Measurements from ENCODE around the gene XPO5.
A peak's percentile ranks its signal among the peaks of the same experiment; 100 is the strongest.

Gene XPO5

DNA sequence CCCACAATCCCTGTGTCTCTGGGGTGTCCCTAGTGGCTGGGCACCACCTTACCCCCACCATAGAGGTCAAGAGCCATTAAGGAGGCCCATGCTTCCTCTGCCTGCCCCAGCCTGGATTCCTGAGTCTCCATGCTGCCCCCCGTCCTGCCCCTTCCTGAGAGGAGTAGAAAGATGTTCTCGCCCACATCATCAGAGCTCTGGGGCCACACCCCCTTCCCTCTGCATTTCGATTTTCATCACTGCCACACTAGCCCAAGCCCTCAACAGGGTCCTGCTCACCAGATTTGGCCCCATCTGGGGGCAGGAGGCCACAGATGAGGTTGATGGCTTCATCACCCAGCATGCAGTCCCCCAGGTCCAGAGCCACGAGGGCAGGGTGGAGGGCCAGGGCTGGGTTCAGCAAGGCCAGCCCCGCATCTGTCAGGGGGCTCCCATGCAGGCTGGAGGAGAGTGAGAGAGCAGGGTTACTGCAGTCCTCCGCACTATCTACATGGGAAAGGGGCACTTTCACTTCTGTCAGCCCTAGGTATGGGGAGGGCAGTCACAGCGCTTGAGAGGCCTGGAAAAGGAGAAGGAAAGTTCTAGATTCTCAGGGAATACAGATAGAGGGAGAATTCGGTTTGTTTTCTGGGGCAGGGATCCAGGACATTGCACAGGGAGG, 67.2 kb downstream of the XPO5 start:
- no peak for DNase-seq (ENCODE audit: extremely low read depth, low read depth)
- TF ChIP-seq, protein P1, sequence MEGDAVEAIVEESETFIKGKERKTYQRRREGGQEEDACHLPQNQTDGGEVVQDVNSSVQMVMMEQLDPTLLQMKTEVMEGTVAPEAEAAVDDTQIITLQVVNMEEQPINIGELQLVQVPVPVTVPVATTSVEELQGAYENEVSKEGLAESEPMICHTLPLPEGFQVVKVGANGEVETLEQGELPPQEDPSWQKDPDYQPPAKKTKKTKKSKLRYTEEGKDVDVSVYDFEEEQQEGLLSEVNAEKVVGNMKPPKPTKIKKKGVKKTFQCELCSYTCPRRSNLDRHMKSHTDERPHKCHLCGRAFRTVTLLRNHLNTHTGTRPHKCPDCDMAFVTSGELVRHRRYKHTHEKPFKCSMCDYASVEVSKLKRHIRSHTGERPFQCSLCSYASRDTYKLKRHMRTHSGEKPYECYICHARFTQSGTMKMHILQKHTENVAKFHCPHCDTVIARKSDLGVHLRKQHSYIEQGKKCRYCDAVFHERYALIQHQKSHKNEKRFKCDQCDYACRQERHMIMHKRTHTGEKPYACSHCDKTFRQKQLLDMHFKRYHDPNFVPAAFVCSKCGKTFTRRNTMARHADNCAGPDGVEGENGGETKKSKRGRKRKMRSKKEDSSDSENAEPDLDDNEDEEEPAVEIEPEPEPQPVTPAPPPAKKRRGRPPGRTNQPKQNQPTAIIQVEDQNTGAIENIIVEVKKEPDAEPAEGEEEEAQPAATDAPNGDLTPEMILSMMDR (IDR thresholded peaks at IDR 0.05; ENCODE audit: low read depth, low read length): no peak

DNA sequence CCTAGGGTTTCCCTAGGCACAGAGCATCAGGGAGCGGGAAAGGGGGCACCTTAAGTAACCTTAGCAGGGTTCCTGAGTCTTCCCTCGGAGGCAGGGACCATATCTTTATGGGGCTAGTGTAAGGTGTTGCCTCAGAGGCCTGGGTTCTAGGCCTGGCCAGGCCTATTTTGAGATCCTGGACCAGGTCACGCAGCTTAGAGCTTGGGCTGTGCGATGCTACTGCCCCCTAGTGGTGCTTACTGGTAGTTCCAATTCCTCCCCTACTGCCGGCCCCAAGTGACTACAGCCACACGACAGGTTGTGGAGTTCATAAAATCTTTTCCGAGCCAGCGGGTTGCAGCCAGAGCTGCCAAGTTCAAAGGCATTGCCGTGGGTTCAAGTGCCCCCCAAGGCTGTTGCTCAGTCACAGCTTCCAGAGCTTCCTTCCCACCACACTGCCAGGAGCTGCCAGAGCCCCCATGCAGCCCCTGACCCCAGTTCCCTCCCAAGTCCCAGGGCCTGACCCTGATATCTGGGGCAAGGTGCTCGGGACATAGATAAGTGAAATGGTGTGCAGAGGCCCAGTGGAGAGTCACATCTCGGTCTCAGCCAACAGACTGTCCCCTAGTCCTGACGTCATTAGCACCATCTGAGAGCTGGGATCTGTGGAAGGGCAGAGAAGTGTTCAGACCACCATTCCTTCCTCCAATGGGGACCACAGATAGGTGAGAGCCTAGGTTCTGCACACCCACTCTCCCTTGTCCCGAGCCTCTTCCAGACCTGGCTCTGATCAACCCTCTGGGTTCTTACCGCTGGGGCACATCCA, 69.0 kb downstream of the XPO5 start:
- TF ChIP-seq, protein P1 (IDR thresholded peaks at IDR 0.05; ENCODE audit: low read depth, low read length): peak; percentile 93
- peak; percentile 56 for DNase-seq (ENCODE audit: extremely low read depth, low read depth)

DNA sequence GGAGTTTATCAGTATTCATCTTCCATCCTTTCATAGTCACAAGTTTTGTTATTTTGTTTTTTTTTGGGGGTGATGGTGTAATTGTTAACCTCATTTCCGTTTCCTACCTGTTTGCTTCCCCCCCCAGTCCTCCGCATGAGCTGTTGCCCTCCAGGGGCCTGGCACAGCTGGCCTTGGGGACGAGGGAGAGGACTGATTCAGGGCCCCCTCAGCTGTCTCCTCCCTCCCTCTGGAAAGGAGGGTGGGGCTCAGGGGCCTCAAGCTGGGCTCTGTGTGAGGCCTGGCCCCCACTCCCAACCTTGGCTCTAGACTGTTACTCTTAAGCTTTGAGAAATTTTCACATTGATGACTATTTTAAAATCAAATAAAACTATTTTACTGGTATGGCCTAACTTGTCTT, 69.7 kb downstream of the XPO5 start:
- no peak for DNase-seq (ENCODE audit: extremely low read depth, low read depth)
- TF ChIP-seq, protein P1 (IDR thresholded peaks at IDR 0.05; ENCODE audit: low read depth, low read length): no peak

DNA sequence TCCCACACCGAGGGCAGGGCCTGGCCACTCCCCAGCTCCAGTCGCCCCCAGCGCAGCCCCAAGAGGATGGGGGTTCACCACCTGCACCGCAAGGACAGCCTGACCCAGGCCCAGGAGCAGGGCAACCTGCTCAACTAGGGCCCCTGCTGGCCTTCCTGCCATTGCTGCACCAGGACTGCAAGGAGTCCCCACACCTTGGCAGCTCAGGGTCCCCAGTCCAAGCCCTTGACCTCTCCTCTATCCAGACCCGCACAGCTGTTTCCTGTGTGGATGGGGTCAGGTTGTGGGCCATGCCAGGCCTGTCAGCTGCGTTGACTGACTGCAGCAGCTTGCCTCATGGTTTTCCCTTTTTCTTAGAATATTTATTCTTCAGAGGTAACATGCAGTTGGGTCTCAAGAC, 70.1 kb downstream of the XPO5 start:
- DNase-seq (ENCODE audit: extremely low read depth, low read depth): no peak
- TF ChIP-seq, protein P1 (IDR thresholded peaks at IDR 0.05; ENCODE audit: low read depth, low read length): no peak

DNA sequence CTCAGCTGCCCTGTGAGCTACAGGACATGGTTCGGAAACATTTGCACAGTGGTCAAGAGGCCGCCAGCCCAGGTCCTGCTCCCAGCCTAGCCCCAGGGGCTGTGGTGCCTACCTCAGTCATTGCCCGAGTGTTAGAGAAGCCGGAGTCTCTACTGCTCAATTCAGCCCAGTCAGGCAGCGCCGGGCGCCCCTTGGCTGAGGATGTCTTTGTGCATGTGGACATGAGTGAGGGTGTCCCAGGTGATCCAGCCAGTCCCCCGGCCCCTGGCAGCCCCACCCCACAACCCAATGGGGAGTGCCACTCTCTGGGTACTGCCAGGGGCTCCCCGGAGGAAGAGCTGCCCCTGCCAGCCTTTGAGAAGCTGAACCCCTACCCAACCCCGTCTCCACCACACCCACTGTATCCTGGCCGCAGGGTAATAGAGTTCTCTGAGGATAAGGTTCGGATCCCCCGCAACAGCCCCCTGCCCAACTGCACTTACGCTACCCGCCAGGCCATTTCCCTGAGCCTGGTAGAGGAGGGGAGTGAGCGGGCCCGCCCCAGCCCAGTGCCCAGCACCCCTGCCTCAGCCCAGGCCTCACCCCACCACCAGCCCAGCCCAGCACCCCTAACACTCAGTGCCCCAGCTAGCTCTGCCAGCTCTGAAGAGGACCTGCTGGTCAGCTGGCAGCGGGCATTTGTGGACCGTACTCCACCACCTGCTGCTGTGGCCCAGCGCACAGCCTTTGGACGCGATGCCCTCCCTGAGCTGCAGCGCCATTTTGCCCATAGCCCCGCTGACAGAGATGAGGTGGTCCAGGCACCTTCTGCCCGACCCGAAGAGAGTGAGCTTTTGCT, 70.9 kb downstream of the XPO5 start:
- TF ChIP-seq, protein P1 (IDR thresholded peaks at IDR 0.05; ENCODE audit: low read depth, low read length): no peak
- DNase-seq (ENCODE audit: extremely low read depth, low read depth): no peak

DNA sequence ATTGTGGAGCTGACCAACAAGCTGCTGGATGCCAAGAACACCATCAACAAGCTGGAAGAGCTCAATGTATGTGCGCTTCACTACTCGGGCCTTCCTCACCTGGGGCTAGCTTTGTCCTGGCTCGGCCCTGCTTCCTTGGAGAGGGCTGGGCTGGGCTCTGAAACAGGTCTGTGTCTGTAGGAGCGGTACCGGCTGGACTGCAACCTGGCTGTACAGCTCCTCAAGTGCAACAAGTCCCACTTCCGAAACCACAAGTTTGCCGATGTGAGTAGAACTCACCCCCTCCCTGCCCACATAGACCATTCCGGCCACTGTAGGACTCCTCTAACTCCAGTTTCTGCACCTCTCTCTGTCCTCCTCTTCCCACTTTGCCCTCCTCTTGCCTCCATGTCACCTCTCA, 72.4 kb downstream of the XPO5 start:
- TF ChIP-seq, protein P1 (IDR thresholded peaks at IDR 0.05; ENCODE audit: low read depth, low read length): no peak
- no peak for DNase-seq (ENCODE audit: extremely low read depth, low read depth)

Data from AG09319 (cell line).